HepG2 (cell line): ENCODE measurements around the gene DNAJC10. TPM values are rescaled to one million over a fixed set of nuclear protein-coding genes. Genes with fewer than 3 reads are reported as not detected.

Experiments
- ATAC-seq: fragments of 200-7000 bp; cut with Tn5 transposase; 3 replicates; pipeline ENCODE4 v1.9.1; 2020; ENCODE audit warnings: mild to moderate bottlenecking, moderate library complexity
- BruUV-seq: library from RNA; stranded (reverse); fragments of 400-500 nt; replicated peaks from 2 replicates; lab custom pipeline; 2021; lab: Mats Ljungman, UMichigan
- CTCF ChIA-PET: fragments of 300-600 bp; formaldehyde crosslinking; extraction: SDS; loops from one replicate; lab custom pipeline; 2021; ENCODE audit warnings: low total read pairs, inconsistent platforms, low intra/inter-chr PET ratio; lab: Yijun Ruan, JAX
- POLR2A ChIA-PET: fragments of 350-600 bp; sonication (Branson Sonifier 250); formaldehyde crosslinking; loops from one replicate; lab custom pipeline; 2020; ENCODE audit warnings: antibody characterized with exemption, inconsistent platforms; lab: Yijun Ruan, JAX
- DNase-seq: peaks from one replicate; pipeline ENCODE4 v3.0.0-alpha.2; 2015; ENCODE audit warnings: low spot score
- FAIRE-seq: peaks from 3 replicates; lab custom pipeline; 2011; peaks lifted over from hg19 to GRCh38; lab: Jason Lieb, UNC
- H2AFZ ChIP-seq: one replicate; pipeline ENCODE4 v1.6.1; 2011; ENCODE audit warnings: low read length, inconsistent platforms
- H3K27ac ChIP-seq: fragments of 300-600 bp; 3 replicates; pipeline ENCODE4 v1.8.0; 2011; ENCODE audit warnings: mixed run types, mild to moderate bottlenecking, mixed read lengths, low read length, inconsistent platforms; ENCODE audit not compliant: insufficient read depth; ENCODE audit errors: extremely low read length
- H3K27me3 ChIP-seq, 2 experiments: fragments of 200-600 bp in 1 of 2; 2 replicates in 1 of 2; 3 replicates in 1 of 2; pipeline versions ENCODE4 v1.6.0 to v1.8.0; 2011; ENCODE audit warnings: low read length in 2 of 2, mild to moderate bottlenecking in 2 of 2, moderate library complexity in 2 of 2, inconsistent platforms in 1 of 2; ENCODE audit not compliant: insufficient read depth in 2 of 2, control insufficient read depth in 1 of 2
- H3K36me3 ChIP-seq, 2 experiments: fragments of 200-600 bp in 1 of 2; replicated peaks in 1 of 2; 2 replicates in 1 of 2; 3 replicates in 1 of 2; pipeline versions ENCODE4 v1.5.1 to v1.8.0; 2011; ENCODE audit warnings: low read length in 2 of 2, inconsistent platforms in 1 of 2; ENCODE audit not compliant: insufficient read depth in 2 of 2, control insufficient read depth in 1 of 2
- H3K4me1 ChIP-seq: 2 replicates; pipeline ENCODE4 v1.5.1; 2012; ENCODE audit warnings: low read length, inconsistent platforms; ENCODE audit not compliant: insufficient read depth
- H3K4me2 ChIP-seq: 2 replicates; pipeline ENCODE4 v1.6.0; 2011; ENCODE audit warnings: low read depth, low read length, inconsistent platforms
- H3K4me3 ChIP-seq, 3 experiments: fragments of 200-600 bp in 1 of 3; sonication (generic), shearing (Covaris generic) in 1 of 3; replicated peaks in 1 of 3; 2 replicates each; pipeline ENCODE4 v1.5.1; 2011 to 2016; ENCODE audit warnings: low read length in 3 of 3, inconsistent platforms in 2 of 3, low read depth in 2 of 3, mild to moderate bottlenecking in 2 of 3, control low read depth in 1 of 3, mixed read lengths in 1 of 3; ENCODE audit not compliant: insufficient read depth in 1 of 3
- H3K79me2 ChIP-seq: one replicate; pipeline ENCODE4 v1.6.1; 2011; ENCODE audit warnings: low read length, inconsistent platforms; ENCODE audit not compliant: insufficient read depth
- H3K9ac ChIP-seq: 2 replicates; pipeline ENCODE4 v1.6.0; 2011; ENCODE audit warnings: mild to moderate bottlenecking, low read depth, low read length, inconsistent platforms; ENCODE audit not compliant: insufficient read depth
- H3K9me3 ChIP-seq: 2 replicates; pipeline ENCODE4 v1.5.1; 2012; ENCODE audit warnings: mild to moderate bottlenecking, low read length
- H4K20me1 ChIP-seq: 2 replicates; pipeline ENCODE4 v1.6.0; 2011; ENCODE audit warnings: inconsistent platforms, mild to moderate bottlenecking, low read length, moderate library complexity; ENCODE audit not compliant: insufficient read depth
- ARNT ChIP-seq: fragments of 450-650 bp; IDR thresholded peaks from 2 replicates; pipeline ENCODE4 v1.6.1; 2017
- EEA1 ChIP-seq: sonication (generic); formaldehyde crosslinking; IDR thresholded peaks from 2 replicates; pipeline ENCODE4 v1.5.1; 2020; ENCODE audit warnings: mild to moderate bottlenecking, missing genetic modification reagents, borderline replicate concordance
- GATAD2A ChIP-seq: IDR thresholded peaks from 2 replicates; pipeline ENCODE4 v1.6.1; 2016
- JUND ChIP-seq: sonication (generic); formaldehyde crosslinking; IDR thresholded peaks from 2 replicates; pipeline ENCODE4 v1.8.0; 2022; ENCODE audit warnings: mild to moderate bottlenecking, missing genetic modification reagents
- ONECUT2 ChIP-seq: sonication (generic); formaldehyde crosslinking; IDR thresholded peaks from 2 replicates; pipeline ENCODE4 v1.4.0; 2020; ENCODE audit warnings: missing genetic modification reagents
- RAD21 ChIP-seq: fragments of 450-650 bp; formaldehyde crosslinking; IDR thresholded peaks from 2 replicates; pipeline ENCODE4 v1.5.0; 2020; ENCODE audit warnings: mild to moderate bottlenecking
- SMC3 ChIP-seq: IDR thresholded peaks from 2 replicates; pipeline ENCODE4 v1.6.1; 2011; ENCODE audit warnings: low read length, improper control_type of control experiment
- ZSCAN21 ChIP-seq: sonication (generic); formaldehyde crosslinking; IDR thresholded peaks from 2 replicates; pipeline ENCODE4 v1.8.0; 2022; ENCODE audit warnings: mild to moderate bottlenecking, missing genetic modification reagents, moderate library complexity, borderline replicate concordance
- WGBS: methylation state at CpG from one replicate; pipeline ENCODE4 v1.1.6; 2017; ENCODE audit warnings: low lambda C conversion rate; 5-methylcytosine and 5-hydroxymethylcytosine counted together
- in situ Hi-C: cut with HindIII; loops from 2 replicates; pipeline ENCODE4 v1.10.0; 2017; ENCODE audit warnings: low pct_unique_long_range_greater_than_20kb; ENCODE audit not compliant: extremely low pct_ligation_motif_present
- intact Hi-C: fragments of 100-400 bp; cut with micrococcal nuclease; formaldehyde crosslinking; loops from one replicate; pipeline ENCODE4 v1.10.0; 2022; ENCODE audit not compliant: unreplicated experiment
- polyA plus RNA-seq, 8 experiments: library from polyadenylated mRNA; depleted of rRNA in 3 of 8; stranded (reverse) in 7 of 8; unstranded in 1 of 8; fragments of >200 nt; fragmentation: Illumina TruSeq in 4 of 8; extraction: Trizol in 4 of 8; gene quantifications; 2 replicates each; pipeline versions ENCODE4 v1.2.1 to v1.2.3, GENCODE V29; 2011 to 2016; ENCODE audit warnings: low read depth in 4 of 8, missing spikeins in 1 of 8, mixed read lengths in 1 of 8; ENCODE audit not compliant: insufficient read depth in 1 of 8
- total RNA-seq, 5 experiments: library from RNA; depleted of rRNA; stranded (reverse); fragments of >200 nt; fragmentation: Illumina TruSeq; extraction: Trizol; gene quantifications; 2 replicates each; pipeline ENCODE4 v1.2.3, GENCODE V29; 2016; ENCODE audit warnings: low read depth in 1 of 5
- TF ChIP-seq, protein P1 (sequence below): sonication (generic); formaldehyde crosslinking; IDR thresholded peaks from 2 replicates; pipeline ENCODE4 v1.5.0; 2020; ENCODE audit warnings: mild to moderate bottlenecking, missing genetic modification reagents, moderate library complexity
- TF ChIP-seq, protein P2 (sequence below): sonication (generic); formaldehyde crosslinking; IDR thresholded peaks from 2 replicates; pipeline ENCODE4 v1.8.0; 2022; ENCODE audit warnings: missing genetic modification reagents, mild to moderate bottlenecking, inconsistent platforms, borderline replicate concordance
- TF ChIP-seq, protein P3 (sequence below), 2 experiments: IDR thresholded peaks; 2 replicates each; pipeline ENCODE4 v1.6.1; 2011 to 2012; ENCODE audit warnings: low read length in 2 of 2, borderline replicate concordance in 1 of 2, low read depth in 1 of 2, mild to moderate bottlenecking in 1 of 2, moderate library complexity in 1 of 2
- TF ChIP-seq, protein P4 (sequence below): sonication (generic); formaldehyde crosslinking; IDR thresholded peaks from 2 replicates; pipeline ENCODE4 v1.8.0; 2022; ENCODE audit warnings: low read depth, missing genetic modification reagents
- TF ChIP-seq, protein P5 (sequence below): IDR thresholded peaks from 2 replicates; pipeline ENCODE4 v1.6.1; 2012; ENCODE audit warnings: low read depth, low read length, improper control_type of control experiment
- TF ChIP-seq, protein P6 (sequence below): sonication (generic); formaldehyde crosslinking; IDR thresholded peaks from 2 replicates; pipeline ENCODE4 v1.4.0; 2020; ENCODE audit warnings: mild to moderate bottlenecking, low read depth, missing genetic modification reagents

Gene DNAJC10
- total and polyA plus RNA-seq, 2 of the 13 experiments (the other 11 are each of a cell fraction or from before 2014, with no cell fraction given): 44.1 to 178 TPM

DNA sequence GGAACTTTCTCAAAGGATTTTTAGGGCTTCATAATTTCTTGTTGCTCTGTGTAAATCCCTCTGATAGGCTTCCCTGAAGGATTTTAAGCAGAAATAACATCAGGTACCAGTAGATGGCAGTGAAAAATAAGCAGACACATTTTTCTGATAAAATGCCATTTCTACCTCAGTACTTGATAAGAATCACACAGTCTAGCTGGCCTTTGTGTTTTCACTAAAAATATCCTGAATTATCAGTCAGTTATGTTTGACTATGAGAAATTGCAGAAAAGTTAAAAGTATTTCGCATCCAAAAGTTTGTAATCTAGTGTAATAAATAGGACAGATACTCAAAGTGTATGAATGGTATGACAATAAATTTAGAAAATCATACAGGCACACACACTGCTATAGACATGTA lies 68.7 kb downstream of the DNAJC10 start:
- Histone ChIP-seq H3K27me3 (no peaks in the 10 kb centered on the region), H3K9ac (no peak overlapping the region), H3K4me3 (no peak overlapping the region), H4K20me1 (no peaks in the 10 kb centered on the region), H3K4me1 (no peaks in the 10 kb centered on the region), H3K9me3 (no peaks in the 10 kb centered on the region), H2AFZ (no peak overlapping the region), H3K36me3 (peaks cover 0 to 2% of the 10 kb centered on the region in 2 experiments; a peak in 2 of 5 replicates), H3K79me2 (no peaks in the 10 kb centered on the region), H3K27ac (no peak overlapping the region), H3K4me2 (no peak overlapping the region)
- POLR2A ChIA-PET: no interaction called here
- intact Hi-C loops: loop anchor here (1.0 kb wide), 2 partner anchors 86 to 196 kb away; no protein-coding TSS in a partner anchor
- DNase-seq: peak; percentile 52
- BruUV-seq: no TSS peak
- FAIRE-seq: peak; percentile 68
- in situ Hi-C loops: no loop called here
- ATAC-seq: peak; percentile 70
- CTCF ChIA-PET: interaction anchor here (2.9 kb wide), 1 partner anchor 194 kb away, joined by 24 read pairs; no protein-coding TSS in a partner anchor
- 95% methylated on average over 1 of the region's 1 CpG for WGBS
- TF ChIP-seq ONECUT2 (CRISPR knock-in tag): no peak
- TF ChIP-seq, protein P1, sequence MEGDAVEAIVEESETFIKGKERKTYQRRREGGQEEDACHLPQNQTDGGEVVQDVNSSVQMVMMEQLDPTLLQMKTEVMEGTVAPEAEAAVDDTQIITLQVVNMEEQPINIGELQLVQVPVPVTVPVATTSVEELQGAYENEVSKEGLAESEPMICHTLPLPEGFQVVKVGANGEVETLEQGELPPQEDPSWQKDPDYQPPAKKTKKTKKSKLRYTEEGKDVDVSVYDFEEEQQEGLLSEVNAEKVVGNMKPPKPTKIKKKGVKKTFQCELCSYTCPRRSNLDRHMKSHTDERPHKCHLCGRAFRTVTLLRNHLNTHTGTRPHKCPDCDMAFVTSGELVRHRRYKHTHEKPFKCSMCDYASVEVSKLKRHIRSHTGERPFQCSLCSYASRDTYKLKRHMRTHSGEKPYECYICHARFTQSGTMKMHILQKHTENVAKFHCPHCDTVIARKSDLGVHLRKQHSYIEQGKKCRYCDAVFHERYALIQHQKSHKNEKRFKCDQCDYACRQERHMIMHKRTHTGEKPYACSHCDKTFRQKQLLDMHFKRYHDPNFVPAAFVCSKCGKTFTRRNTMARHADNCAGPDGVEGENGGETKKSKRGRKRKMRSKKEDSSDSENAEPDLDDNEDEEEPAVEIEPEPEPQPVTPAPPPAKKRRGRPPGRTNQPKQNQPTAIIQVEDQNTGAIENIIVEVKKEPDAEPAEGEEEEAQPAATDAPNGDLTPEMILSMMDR (CRISPR knock-in tag): peak; percentile 75
- TF ChIP-seq, protein P2, sequence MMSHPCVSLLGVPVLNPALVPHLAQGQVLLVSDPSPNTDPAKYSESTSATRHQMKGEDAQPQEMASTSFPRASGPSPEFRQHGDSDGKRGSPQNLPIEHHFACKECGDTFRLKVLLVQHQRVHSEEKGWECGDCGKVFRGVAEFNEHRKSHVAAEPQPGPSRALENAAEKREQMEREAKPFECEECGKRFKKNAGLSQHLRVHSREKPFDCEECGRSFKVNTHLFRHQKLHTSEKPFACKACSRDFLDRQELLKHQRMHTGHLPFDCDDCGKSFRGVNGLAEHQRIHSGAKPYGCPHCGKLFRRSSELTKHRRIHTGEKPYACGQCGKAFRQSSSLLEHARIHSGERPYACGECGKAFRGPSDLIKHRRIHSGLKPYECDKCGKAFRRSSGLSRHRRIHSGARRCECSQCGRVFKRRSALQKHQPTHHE (CRISPR knock-in tag): no peak
- TF ChIP-seq, protein P3, sequence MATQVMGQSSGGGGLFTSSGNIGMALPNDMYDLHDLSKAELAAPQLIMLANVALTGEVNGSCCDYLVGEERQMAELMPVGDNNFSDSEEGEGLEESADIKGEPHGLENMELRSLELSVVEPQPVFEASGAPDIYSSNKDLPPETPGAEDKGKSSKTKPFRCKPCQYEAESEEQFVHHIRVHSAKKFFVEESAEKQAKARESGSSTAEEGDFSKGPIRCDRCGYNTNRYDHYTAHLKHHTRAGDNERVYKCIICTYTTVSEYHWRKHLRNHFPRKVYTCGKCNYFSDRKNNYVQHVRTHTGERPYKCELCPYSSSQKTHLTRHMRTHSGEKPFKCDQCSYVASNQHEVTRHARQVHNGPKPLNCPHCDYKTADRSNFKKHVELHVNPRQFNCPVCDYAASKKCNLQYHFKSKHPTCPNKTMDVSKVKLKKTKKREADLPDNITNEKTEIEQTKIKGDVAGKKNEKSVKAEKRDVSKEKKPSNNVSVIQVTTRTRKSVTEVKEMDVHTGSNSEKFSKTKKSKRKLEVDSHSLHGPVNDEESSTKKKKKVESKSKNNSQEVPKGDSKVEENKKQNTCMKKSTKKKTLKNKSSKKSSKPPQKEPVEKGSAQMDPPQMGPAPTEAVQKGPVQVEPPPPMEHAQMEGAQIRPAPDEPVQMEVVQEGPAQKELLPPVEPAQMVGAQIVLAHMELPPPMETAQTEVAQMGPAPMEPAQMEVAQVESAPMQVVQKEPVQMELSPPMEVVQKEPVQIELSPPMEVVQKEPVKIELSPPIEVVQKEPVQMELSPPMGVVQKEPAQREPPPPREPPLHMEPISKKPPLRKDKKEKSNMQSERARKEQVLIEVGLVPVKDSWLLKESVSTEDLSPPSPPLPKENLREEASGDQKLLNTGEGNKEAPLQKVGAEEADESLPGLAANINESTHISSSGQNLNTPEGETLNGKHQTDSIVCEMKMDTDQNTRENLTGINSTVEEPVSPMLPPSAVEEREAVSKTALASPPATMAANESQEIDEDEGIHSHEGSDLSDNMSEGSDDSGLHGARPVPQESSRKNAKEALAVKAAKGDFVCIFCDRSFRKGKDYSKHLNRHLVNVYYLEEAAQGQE (IDR thresholded peaks at IDR 0.05; ENCODE audit: borderline replicate concordance in 1 of 2, low read depth in 1 of 2, low read length in 2 of 2): no peak
- TF ChIP-seq, protein P4, sequence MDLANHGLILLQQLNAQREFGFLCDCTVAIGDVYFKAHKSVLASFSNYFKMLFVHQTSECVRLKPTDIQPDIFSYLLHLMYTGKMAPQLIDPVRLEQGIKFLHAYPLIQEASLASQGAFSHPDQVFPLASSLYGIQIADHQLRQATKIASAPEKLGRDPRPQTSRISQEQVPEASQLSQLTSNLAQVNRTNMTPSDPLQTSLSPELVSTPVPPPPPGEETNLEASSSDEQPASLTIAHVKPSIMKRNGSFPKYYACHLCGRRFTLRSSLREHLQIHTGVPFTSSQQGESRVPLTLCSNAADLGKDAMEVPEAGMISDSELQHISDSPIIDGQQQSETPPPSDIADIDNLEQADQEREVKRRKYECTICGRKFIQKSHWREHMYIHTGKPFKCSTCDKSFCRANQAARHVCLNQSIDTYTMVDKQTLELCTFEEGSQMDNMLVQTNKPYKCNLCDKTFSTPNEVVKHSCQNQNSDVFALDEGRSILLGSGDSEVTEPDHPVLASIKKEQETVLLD (CRISPR knock-in tag): no peak
- TF ChIP-seq ZSCAN21: no peak
- TF ChIP-seq JUND: no peak
- TF ChIP-seq, protein P5, sequence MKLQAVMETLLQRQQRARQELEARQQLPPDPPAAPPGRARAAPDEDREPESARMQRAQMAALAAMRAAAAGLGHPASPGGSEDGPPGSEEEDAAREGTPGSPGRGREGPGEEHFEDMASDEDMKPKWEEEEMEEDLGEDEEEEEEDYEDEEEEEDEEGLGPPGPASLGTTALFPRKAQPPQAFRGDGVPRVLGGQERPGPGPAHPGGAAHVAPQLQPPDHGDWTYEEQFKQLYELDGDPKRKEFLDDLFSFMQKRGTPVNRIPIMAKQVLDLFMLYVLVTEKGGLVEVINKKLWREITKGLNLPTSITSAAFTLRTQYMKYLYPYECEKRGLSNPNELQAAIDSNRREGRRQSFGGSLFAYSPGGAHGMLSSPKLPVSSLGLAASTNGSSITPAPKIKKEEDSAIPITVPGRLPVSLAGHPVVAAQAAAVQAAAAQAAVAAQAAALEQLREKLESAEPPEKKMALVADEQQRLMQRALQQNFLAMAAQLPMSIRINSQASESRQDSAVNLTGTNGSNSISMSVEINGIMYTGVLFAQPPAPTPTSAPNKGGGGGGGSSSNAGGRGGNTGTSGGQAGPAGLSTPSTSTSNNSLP: no peak
- no peak for TF ChIP-seq ARNT
- TF ChIP-seq, protein P6, sequence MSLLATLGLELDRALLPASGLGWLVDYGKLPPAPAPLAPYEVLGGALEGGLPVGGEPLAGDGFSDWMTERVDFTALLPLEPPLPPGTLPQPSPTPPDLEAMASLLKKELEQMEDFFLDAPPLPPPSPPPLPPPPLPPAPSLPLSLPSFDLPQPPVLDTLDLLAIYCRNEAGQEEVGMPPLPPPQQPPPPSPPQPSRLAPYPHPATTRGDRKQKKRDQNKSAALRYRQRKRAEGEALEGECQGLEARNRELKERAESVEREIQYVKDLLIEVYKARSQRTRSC (CRISPR knock-in tag): no peak
- TF ChIP-seq SMC3: peak; percentile 56; the same call in 1 of the 2 replicates
- TF ChIP-seq EEA1: no peak
- no peak for TF ChIP-seq GATAD2A (CRISPR knock-in tag)
- peak; percentile 38; the same call in 1 of the 2 replicates for TF ChIP-seq RAD21 (CRISPR knock-in tag)
